Keratinocyte (primary cell): ENCODE measurements around the gene FHOD1. TPM values are rescaled to one million over a fixed set of nuclear protein-coding genes. Genes with fewer than 3 reads are reported as not detected.
A peak's percentile ranks its signal among the peaks of the same experiment; 100 is the strongest.

Source experiments
- DNase-seq: peaks from one replicate; pipeline ENCODE4 v3.0.0-alpha.2; 2011; ENCODE audit warnings: low read depth, missing footprints, low spot score
- FAIRE-seq: peaks from 2 replicates; lab custom pipeline; 2011; peaks lifted over from hg19 to GRCh38; lab: Jason Lieb, UNC
- H2AFZ ChIP-seq: 2 replicates; pipeline ENCODE4 v1.6.0; 2012; ENCODE audit warnings: low read length, control low read depth, inconsistent platforms; ENCODE audit not compliant: control insufficient read depth
- H3K27ac ChIP-seq: 2 replicates; pipeline ENCODE4 v1.5.1; 2011; ENCODE audit warnings: low read length; ENCODE audit not compliant: control insufficient read depth, insufficient read depth
- H3K27me3 ChIP-seq: 3 replicates; pipeline ENCODE4 v1.6.0; 2011; ENCODE audit warnings: low read length; ENCODE audit not compliant: control insufficient read depth, insufficient read depth; ENCODE audit errors: extremely low read depth
- H3K36me3 ChIP-seq, 2 experiments: 2 replicates in 1 of 2; 3 replicates in 1 of 2; pipeline ENCODE4 v1.5.1; 2011; ENCODE audit warnings: low read length in 2 of 2, mild to moderate bottlenecking in 1 of 2; ENCODE audit not compliant: control insufficient read depth in 2 of 2, insufficient read depth in 2 of 2; ENCODE audit errors: extremely low read depth in 1 of 2
- H3K4me1 ChIP-seq: 3 replicates; pipeline ENCODE4 v1.5.1; 2011; ENCODE audit warnings: low read length; ENCODE audit not compliant: control insufficient read depth, insufficient read depth; ENCODE audit errors: extremely low read depth
- H3K4me2 ChIP-seq: 3 replicates; pipeline ENCODE4 v1.6.0; 2011; ENCODE audit warnings: low read depth, low read length; ENCODE audit not compliant: control insufficient read depth, insufficient read depth; ENCODE audit errors: extremely low read depth
- H3K4me3 ChIP-seq, 3 experiments: fragments of 200-600 bp in 1 of 3; sonication (generic) in 1 of 3; 2 replicates in 2 of 3; 3 replicates in 1 of 3; pipeline ENCODE4 v1.5.1; 2011 to 2016; ENCODE audit warnings: low read length in 3 of 3, mild to moderate bottlenecking in 3 of 3, control low read depth in 2 of 3, inconsistent platforms in 1 of 3, low read depth in 1 of 3, mixed read lengths in 1 of 3, mixed run types in 1 of 3, moderate library complexity in 1 of 3; ENCODE audit not compliant: control insufficient read depth in 2 of 3, insufficient read depth in 2 of 3; ENCODE audit errors: extremely low read depth in 1 of 3
- H3K79me2 ChIP-seq: 2 replicates; pipeline ENCODE4 v1.6.0; 2012; ENCODE audit warnings: low read length; ENCODE audit not compliant: control insufficient read depth, insufficient read depth
- H3K9ac ChIP-seq: 3 replicates; pipeline ENCODE4 v1.6.0; 2011; ENCODE audit warnings: low read length; ENCODE audit not compliant: control insufficient read depth, insufficient read depth; ENCODE audit errors: extremely low read depth
- H3K9me1 ChIP-seq: 3 replicates; pipeline ENCODE4 v1.6.0; 2011; ENCODE audit warnings: low read length; ENCODE audit not compliant: control insufficient read depth, insufficient read depth; ENCODE audit errors: extremely low read depth
- H3K9me3 ChIP-seq: 2 replicates; pipeline ENCODE4 v1.5.1; 2012; ENCODE audit warnings: low read depth, low read length; ENCODE audit not compliant: control insufficient read depth
- H4K20me1 ChIP-seq: 3 replicates; pipeline ENCODE4 v1.6.0; 2011; ENCODE audit warnings: low read length; ENCODE audit not compliant: control insufficient read depth, insufficient read depth; ENCODE audit errors: extremely low read depth
- EZH2 ChIP-seq: IDR thresholded peaks from one replicate; pipeline ENCODE4 v1.6.1; 2012; ENCODE audit warnings: inconsistent platforms, mild to moderate bottlenecking, low read length, moderate library complexity
- dilution Hi-C: fragments of 300-500 bp; cut with MboI; formaldehyde crosslinking; loops from one replicate; pipeline ENCODE4 v1.7.0; 2020; ENCODE audit warnings: low sequenced_read_pairs; ENCODE audit not compliant: extremely low pct_ligation_motif_present
- polyA plus RNA-seq, 5 experiments: library from polyadenylated mRNA; depleted of rRNA in 3 of 5; stranded (reverse) in 3 of 5; stranded (forward) in 1 of 5; unstranded in 1 of 5; fragments of >200 nt; gene quantifications; 1 replicate in 1 of 5; 2 replicates in 3 of 5; 3 replicates in 1 of 5; pipeline versions ENCODE4 v1.2.1 to v1.2.3, GENCODE V29; 2011 to 2012; ENCODE audit warnings: missing spikeins in 2 of 5, low read depth in 1 of 5, low replicate concordance in 1 of 5
- TF ChIP-seq, protein P1 (sequence below), 3 experiments: IDR thresholded peaks in 1 of 3; conservative IDR thresholded peaks in 1 of 3; optimal IDR thresholded peaks in 1 of 3; 2 replicates in 2 of 3; 3 replicates in 1 of 3; pipeline versions ENCODE3 to v1.5.1; 2011; ENCODE audit warnings: low read length in 3 of 3, mild to moderate bottlenecking in 3 of 3, moderate library complexity in 2 of 3, control low read depth in 1 of 3, inconsistent platforms in 1 of 3; ENCODE audit not compliant: insufficient read depth in 2 of 3; ENCODE audit errors: extremely low read depth in 1 of 3

FHOD1 gene
- polyA plus RNA-seq, 1 donor (not counting 4 experiments of a cell fraction or from before 2014, with no cell fraction given) = 29.4 TPM

DNA sequence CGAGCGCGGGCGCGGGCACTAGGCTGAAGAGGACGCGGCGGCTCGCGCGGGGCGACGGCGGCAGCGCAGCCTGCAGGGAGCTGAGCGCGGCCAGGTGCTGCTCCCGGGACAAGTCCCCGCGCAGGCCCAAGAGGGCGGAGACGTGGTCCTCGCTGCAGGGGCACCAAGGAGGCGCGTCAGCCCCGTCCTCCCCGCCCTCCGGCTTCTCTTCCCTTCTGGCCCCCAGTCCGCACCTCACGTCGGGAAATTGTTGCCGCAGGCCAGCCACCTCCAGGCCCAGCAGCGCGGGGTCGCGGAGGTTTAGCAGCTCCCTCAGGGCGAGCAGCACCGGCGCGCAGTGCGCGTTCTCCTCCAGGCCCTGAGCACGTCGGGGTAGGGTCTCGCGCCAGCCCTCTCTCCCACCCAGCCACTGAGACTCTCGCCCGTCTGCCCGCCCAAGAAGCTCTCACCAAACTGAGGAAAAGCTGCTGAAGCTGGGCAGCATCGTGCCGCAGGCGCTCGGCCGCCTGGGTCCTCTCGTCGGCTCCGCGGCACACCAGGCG lies 62.8 kb downstream of the FHOD1 start:
- Histone ChIP-seq H3K9me1 (peaks cover 2% of the 10 kb centered on the region), H3K9ac (peak overlapping the region; percentile 86), H3K9me3 (no peaks in the 10 kb centered on the region), H3K36me3 (peaks cover 0 to 3% of the 10 kb centered on the region in 2 experiments), H3K27ac (no peak overlapping the region), H3K79me2 (peaks cover 7% of the 10 kb centered on the region), H4K20me1 (no peaks in the 10 kb centered on the region), H3K27me3 (no peaks in the 10 kb centered on the region), H3K4me3 (peak overlapping the region; percentile 81 to 86 (median 82)), H2AFZ (peak overlapping the region; percentile 87), H3K4me2 (peak overlapping the region; percentile 73), H3K4me1 (peaks cover 28% of the 10 kb centered on the region)
- dilution Hi-C loops = no loop called here
- DNase-seq (no peak), FAIRE-seq (no peak)
- TF ChIP-seq EZH2 = no peak
- TF ChIP-seq, protein P1, sequence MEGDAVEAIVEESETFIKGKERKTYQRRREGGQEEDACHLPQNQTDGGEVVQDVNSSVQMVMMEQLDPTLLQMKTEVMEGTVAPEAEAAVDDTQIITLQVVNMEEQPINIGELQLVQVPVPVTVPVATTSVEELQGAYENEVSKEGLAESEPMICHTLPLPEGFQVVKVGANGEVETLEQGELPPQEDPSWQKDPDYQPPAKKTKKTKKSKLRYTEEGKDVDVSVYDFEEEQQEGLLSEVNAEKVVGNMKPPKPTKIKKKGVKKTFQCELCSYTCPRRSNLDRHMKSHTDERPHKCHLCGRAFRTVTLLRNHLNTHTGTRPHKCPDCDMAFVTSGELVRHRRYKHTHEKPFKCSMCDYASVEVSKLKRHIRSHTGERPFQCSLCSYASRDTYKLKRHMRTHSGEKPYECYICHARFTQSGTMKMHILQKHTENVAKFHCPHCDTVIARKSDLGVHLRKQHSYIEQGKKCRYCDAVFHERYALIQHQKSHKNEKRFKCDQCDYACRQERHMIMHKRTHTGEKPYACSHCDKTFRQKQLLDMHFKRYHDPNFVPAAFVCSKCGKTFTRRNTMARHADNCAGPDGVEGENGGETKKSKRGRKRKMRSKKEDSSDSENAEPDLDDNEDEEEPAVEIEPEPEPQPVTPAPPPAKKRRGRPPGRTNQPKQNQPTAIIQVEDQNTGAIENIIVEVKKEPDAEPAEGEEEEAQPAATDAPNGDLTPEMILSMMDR (optimal IDR thresholded peaks at IDR 0.05 in 1 of 3, IDR thresholded peaks at IDR 0.05 in 1 of 3, conservative IDR thresholded peaks at IDR 0.05 in 1 of 3; ENCODE audit: extremely low read depth in 1 of 3, insufficient read depth in 2 of 3, low read length in 3 of 3) = no peak

GRCh38 chr16:67183627-67184452 lies 63.4 kb downstream of the FHOD1 start, which contains the start of gene MATCAP1:
Gene MATCAP1 (minus strand): TSS chr16:67183963. CDS start chr16:67180610, 3,353 bp downstream.
- Histone ChIP-seq H3K9me3 (no peaks in the 10 kb centered on the region), H3K79me2 (peaks cover 7% of the 10 kb centered on the region), H3K4me3 (peak within 1 kb of the TSS; percentile 81 to 86 (median 82)), H4K20me1 (no peaks in the 10 kb centered on the region), H3K4me2 (peak within 1 kb of the TSS; percentile 73), H3K36me3 (peaks cover 0 to 3% of the 10 kb centered on the region in 2 experiments), H3K27me3 (no peaks in the 10 kb centered on the region), H3K27ac (peak within 1 kb of the TSS; percentile 91), H3K9ac (peak within 1 kb of the TSS; percentile 86), H3K4me1 (peaks cover 35% of the 10 kb centered on the region), H3K9me1 (peaks cover 2% of the 10 kb centered on the region), H2AFZ (peak within 1 kb of the TSS; percentile 87)
- peak; percentile 75 for DNase-seq
- TF ChIP-seq EZH2 = no peak
- TF ChIP-seq, protein P1 (optimal IDR thresholded peaks at IDR 0.05 in 1 of 3, IDR thresholded peaks at IDR 0.05 in 1 of 3, conservative IDR thresholded peaks at IDR 0.05 in 1 of 3; ENCODE audit: extremely low read depth in 1 of 3, insufficient read depth in 2 of 3, low read length in 3 of 3) = no peak
- dilution Hi-C loops = no loop called here
- peak; percentile 98 for FAIRE-seq
